Progenitor cell of endocrine pancreas (in vitro differentiated cells): Measurements from ENCODE around the gene CCR4. TPM values are rescaled to one million over a fixed set of nuclear protein-coding genes. Genes with fewer than 3 reads are reported as not detected.

Experiments used
- DNase-seq: peaks from one replicate; pipeline ENCODE4 v3.0.0; 2021; ENCODE audit warnings: low spot score; ENCODE audit not compliant: unreplicated experiment
- H3K27ac Mint-ChIP-seq: 2 replicates; pipeline ENCODE4 v1.8.0; 2021; ENCODE audit warnings: mild to moderate bottlenecking, moderate library complexity, mixed read lengths
- H3K27me3 Mint-ChIP-seq: 2 replicates; pipeline ENCODE4 v1.8.0; 2021; ENCODE audit warnings: mixed read lengths
- H3K36me3 Mint-ChIP-seq: 2 replicates; pipeline ENCODE4 v1.8.0; 2022; ENCODE audit warnings: mixed read lengths; ENCODE audit not compliant: insufficient read depth
- H3K4me1 Mint-ChIP-seq: 2 replicates; pipeline ENCODE4 v1.8.0; 2021; ENCODE audit warnings: low read depth, mixed read lengths
- H3K4me3 Mint-ChIP-seq: 2 replicates; pipeline ENCODE4 v1.8.0; 2021; ENCODE audit warnings: low read depth, mild to moderate bottlenecking, moderate library complexity, mixed read lengths
- H3K9me3 Mint-ChIP-seq: 2 replicates; pipeline ENCODE4 v1.8.0; 2021; ENCODE audit warnings: low read depth, mixed read lengths
- total RNA-seq: library from RNA; stranded (reverse); gene quantifications from 2 replicates; pipeline ENCODE4 v1.2.1, GENCODE V29; 2021
- TF ChIP-seq, protein P1 (sequence below): fragments of 200-600 bp; sonication (generic); IDR thresholded peaks from one replicate; pipeline ENCODE4 v1.5.0; 2021; ENCODE audit warnings: antibody characterized with exemption, mild to moderate bottlenecking; ENCODE audit not compliant: unreplicated experiment

The CCR4 gene
- total RNA-seq, 1 donor from 2014 or later, result not detected

DNA sequence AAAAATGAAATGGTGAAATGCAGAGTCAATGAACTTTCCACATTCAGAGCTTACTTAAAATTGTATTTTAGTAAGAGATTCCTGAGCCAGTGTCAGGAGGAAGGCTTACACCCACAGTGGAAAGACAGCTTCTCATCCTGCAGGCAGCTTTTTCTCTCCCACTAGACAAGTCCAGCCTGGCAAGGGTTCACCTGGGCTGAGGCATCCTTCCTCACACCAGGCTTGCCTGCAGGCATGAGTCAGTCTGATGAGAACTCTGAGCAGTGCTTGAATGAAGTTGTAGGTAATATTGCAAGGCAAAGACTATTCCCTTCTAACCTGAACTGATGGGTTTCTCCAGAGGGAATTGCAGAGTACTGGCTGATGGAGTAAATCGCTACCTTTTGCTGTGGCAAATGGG, 3.1 kb downstream of the CCR4 start:
- Mint-ChIP-seq H3K36me3 (no peaks in the 10 kb centered on the region), H3K4me1 (no peaks in the 10 kb centered on the region), H3K4me3 (no peak overlapping the region), H3K27ac (no peak overlapping the region), H3K9me3 (no peaks in the 10 kb centered on the region), H3K27me3 (peaks cover 38% of the 10 kb centered on the region)
- DNase-seq, result no peak
- TF ChIP-seq, protein P1, sequence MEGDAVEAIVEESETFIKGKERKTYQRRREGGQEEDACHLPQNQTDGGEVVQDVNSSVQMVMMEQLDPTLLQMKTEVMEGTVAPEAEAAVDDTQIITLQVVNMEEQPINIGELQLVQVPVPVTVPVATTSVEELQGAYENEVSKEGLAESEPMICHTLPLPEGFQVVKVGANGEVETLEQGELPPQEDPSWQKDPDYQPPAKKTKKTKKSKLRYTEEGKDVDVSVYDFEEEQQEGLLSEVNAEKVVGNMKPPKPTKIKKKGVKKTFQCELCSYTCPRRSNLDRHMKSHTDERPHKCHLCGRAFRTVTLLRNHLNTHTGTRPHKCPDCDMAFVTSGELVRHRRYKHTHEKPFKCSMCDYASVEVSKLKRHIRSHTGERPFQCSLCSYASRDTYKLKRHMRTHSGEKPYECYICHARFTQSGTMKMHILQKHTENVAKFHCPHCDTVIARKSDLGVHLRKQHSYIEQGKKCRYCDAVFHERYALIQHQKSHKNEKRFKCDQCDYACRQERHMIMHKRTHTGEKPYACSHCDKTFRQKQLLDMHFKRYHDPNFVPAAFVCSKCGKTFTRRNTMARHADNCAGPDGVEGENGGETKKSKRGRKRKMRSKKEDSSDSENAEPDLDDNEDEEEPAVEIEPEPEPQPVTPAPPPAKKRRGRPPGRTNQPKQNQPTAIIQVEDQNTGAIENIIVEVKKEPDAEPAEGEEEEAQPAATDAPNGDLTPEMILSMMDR, result no peak

DNA sequence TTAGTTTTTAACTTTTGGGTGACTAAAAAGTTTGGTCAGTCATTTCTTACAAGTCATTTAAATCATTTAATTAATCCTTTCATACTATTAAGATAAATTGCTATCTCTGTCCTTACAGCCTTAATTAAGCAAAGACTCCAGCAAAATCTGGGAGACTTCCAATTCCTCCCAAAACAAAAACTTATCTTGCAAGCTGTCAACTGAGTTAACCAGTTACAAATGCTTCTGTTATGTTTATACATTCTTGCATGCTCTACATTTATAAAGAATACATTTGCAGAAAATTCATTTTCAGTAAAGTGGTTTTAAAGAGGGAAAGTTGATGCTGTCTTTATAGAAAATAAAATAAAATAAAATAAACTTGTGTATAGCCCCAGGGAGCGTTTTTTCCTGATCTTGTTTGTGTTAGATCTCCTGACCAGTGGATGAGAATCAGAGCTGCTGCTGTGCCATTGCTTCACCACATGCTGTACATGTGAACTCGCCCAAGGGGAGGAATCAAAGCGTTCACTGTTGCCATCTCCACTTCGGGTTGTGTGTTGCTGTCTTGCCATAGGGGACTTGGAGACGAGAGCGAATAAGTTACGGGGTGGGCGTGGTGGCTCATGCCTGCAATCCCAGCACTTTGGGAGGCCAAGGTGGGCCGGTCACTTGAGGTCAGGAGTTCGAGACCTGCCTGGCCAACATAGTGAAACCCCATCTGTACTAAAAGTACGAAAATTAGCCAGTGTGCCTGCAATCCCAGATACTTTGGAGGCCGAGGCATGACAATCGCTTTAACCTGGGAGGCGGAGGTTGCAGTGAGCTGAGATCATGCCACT, 5.5 kb downstream of the CCR4 start:
- H3K9me3 Mint-ChIP-seq, result no peaks in the 10 kb centered on the region
- TF ChIP-seq, protein P1, result no peak
- DNase-seq, result no peak
- H3K4me1 Mint-ChIP-seq, result no peaks in the 10 kb centered on the region
- no peak overlapping the region for H3K4me3 Mint-ChIP-seq
- H3K27me3 Mint-ChIP-seq, result peaks cover 32% of the 10 kb centered on the region
- no peaks in the 10 kb centered on the region for H3K36me3 Mint-ChIP-seq
- no peak overlapping the region for H3K27ac Mint-ChIP-seq

DNA sequence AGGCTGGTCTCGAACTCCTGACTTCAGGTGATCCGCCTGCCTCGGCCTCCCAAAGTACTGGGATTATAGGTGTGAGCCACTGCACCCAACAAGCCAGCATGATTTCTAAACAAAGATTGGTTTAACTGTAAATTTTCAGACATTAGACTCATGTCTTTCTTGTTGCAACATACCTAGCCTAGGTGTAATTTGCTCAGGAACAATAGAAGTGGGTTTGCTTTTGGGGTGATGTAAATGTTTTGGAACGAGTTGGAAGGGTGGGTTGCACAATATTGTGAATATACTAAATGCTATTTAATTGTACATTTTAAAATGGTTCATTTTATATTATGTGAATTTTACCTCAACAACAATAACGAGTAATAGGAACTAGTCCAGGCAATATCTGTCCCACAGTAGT, 7.1 kb downstream of the CCR4 start:
- no peaks in the 10 kb centered on the region for H3K36me3 Mint-ChIP-seq
- peaks cover 20% of the 10 kb centered on the region for H3K27me3 Mint-ChIP-seq
- TF ChIP-seq, protein P1, result no peak
- H3K27ac Mint-ChIP-seq, result no peak overlapping the region
- no peaks in the 10 kb centered on the region for H3K4me1 Mint-ChIP-seq
- H3K4me3 Mint-ChIP-seq, result no peak overlapping the region
- no peaks in the 10 kb centered on the region for H3K9me3 Mint-ChIP-seq
- DNase-seq, result no peak

DNA sequence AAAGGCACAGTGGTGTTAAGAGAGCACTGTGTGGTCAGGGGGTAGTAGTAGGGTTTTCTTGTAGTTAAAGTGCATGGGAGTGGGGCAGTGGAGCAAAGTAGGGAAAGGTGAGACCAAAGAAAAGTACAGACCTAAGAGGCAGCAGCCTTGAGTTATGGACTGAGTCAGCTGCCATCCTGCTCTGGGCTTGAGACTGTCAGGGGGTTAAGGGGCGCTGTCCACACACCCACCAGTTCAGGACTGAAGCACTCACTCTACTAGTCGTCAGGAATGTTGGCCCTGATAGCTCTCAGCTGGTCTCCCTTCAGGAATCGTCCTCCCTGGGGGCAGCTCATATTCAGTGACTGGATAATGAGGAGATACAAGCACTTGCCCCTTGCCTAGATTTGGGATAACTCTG, 7.9 kb downstream of the CCR4 start:
- Mint-ChIP-seq H3K4me1 (no peaks in the 10 kb centered on the region), H3K27ac (no peak overlapping the region), H3K9me3 (no peaks in the 10 kb centered on the region), H3K27me3 (peaks cover 11% of the 10 kb centered on the region), H3K36me3 (no peaks in the 10 kb centered on the region), H3K4me3 (no peak overlapping the region)
- TF ChIP-seq, protein P1, result no peak
- DNase-seq, result no peak

DNA sequence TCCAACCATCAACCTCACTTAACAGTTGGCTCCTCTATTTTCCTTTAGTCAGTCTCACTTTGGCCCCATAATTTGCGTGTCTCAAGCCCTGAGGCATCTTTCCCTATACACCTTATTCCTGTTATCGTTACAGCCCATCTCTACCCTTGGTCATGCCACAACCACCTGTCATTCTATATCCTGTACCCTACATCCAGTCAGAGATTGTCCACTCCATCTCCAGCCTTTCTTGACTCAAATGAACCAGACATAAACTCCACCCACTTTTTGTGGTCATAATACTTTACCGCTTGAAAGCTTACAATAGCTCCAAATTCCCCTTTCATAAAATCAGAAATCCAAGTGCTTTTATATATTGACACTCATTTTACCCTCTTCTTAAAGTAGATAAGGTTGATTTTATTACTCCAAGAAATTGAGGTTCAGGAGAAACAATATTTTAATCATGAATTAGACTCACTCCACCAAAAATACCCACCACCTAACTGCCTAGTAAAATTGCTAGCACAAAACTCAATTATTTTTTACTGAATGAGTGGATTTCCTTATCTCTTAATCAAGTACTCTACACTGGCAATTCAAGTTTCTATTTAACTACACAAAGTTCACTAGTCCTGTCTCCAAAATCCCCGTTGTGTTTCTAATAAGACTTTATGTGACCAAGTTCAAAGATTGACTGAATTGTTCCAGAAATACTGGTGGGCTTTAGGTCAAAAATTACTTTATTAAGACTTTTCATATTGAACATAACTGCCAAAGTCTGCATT, 9.1 kb downstream of the CCR4 start:
- peaks cover 6% of the 10 kb centered on the region for H3K27me3 Mint-ChIP-seq
- H3K9me3 Mint-ChIP-seq, result peaks cover 6% of the 10 kb centered on the region
- no peak overlapping the region for H3K27ac Mint-ChIP-seq
- H3K36me3 Mint-ChIP-seq, result peaks cover 5% of the 10 kb centered on the region
- TF ChIP-seq, protein P1, result no peak
- no peak overlapping the region for H3K4me3 Mint-ChIP-seq
- DNase-seq, result no peak
- H3K4me1 Mint-ChIP-seq, result no peaks in the 10 kb centered on the region
